Loucy (cell line): Measurements from ENCODE around the gene MED26.

ENCODE experiments used
- EZH2phosphoT487 ChIP-seq: fragments of 200-600 bp; IDR thresholded peaks from 2 replicates; pipeline ENCODE4 v1.6.1; 2018; ENCODE audit warnings: antibody characterized with exemption, mild to moderate bottlenecking, moderate library complexity, borderline replicate concordance
- TF ChIP-seq, protein P1 (sequence below): fragments of 200-600 bp; sonication (generic); conservative IDR thresholded peaks from 2 replicates; pipeline ENCODE4 v1.5.1; 2014; ENCODE audit warnings: mild to moderate bottlenecking, antibody characterized with exemption, low read length

DNA sequence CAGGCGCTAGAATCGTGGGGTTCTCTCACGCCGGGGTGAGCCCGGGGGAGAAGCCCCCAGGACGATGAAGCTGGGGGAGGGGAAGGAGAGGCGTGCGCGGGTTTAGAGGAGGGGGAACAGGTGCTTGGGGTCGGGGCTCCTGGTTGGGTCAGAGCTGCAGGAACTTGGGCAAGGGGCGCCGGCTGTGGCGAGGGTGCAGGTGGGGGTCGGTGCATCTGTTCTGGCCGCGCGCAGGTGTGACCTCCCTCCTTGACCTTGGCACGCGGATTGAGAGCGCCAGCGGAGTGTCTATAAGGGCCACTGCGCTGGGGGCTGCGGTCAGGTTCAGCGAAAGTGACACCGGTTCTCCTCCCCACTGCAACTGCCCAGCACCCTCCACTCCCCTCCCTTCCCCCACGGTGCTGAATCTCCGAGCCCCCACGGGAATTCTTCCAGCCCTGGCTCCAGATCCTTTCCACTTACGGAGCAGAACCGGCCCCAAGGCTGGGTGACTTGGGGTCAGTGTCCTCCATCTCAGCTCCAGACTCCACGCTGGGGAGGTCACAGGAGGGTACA lies 33.6 kb upstream of the MED26 start:
- TF ChIP-seq, protein P1, sequence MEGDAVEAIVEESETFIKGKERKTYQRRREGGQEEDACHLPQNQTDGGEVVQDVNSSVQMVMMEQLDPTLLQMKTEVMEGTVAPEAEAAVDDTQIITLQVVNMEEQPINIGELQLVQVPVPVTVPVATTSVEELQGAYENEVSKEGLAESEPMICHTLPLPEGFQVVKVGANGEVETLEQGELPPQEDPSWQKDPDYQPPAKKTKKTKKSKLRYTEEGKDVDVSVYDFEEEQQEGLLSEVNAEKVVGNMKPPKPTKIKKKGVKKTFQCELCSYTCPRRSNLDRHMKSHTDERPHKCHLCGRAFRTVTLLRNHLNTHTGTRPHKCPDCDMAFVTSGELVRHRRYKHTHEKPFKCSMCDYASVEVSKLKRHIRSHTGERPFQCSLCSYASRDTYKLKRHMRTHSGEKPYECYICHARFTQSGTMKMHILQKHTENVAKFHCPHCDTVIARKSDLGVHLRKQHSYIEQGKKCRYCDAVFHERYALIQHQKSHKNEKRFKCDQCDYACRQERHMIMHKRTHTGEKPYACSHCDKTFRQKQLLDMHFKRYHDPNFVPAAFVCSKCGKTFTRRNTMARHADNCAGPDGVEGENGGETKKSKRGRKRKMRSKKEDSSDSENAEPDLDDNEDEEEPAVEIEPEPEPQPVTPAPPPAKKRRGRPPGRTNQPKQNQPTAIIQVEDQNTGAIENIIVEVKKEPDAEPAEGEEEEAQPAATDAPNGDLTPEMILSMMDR, result no peak
- TF ChIP-seq EZH2phosphoT487, result no peak
